ENCODE results near the gene ELMOD1. TPM values are rescaled to one million over a fixed set of nuclear protein-coding genes. Genes with fewer than 3 reads are reported as not detected.

ELMOD1 gene
- total and polyA plus RNA-seq, 2 of the 4 experiments (the other 2 are of a cell fraction) = 0.18 to 0.29 TPM

- no peaks in the 10 kb centered on the region; the same call in 1 of the 2 replicates for H3K4me1 ChIP-seq (ENCODE audit: control insufficient read depth, insufficient read depth, low read length)
- in situ Hi-C loops (cut with MboI; ENCODE audit: low sequenced_read_pairs) (no loop called here), dilution Hi-C loops (cut with HindIII; ENCODE audit: low sequenced_read_pairs, unreplicated experiment) (no loop called here), intact Hi-C loops (cut with micrococcal nuclease) (no loop called here)
- H4K5ac ChIP-seq (ENCODE audit: low read depth, low read length) = no peak overlapping the region
- no peak overlapping the region for H3K23ac ChIP-seq (ENCODE audit: low read depth, low read length)
- H3K18ac ChIP-seq (ENCODE audit: low read depth, low read length) = no peak overlapping the region
- H2AK5ac ChIP-seq (ENCODE audit: low read depth, low read length) = no peak overlapping the region
- H3K14ac ChIP-seq (replicated peaks; ENCODE audit: low read depth, low read length) = no peak overlapping the region
- ChIA-PET CTCF (no interaction called here), POLR2A (ENCODE audit: unreplicated experiment) (no interaction called here)
- no peaks in the 10 kb centered on the region for H3K36me3 ChIP-seq (ENCODE audit: control insufficient read depth, insufficient read depth, low read length)
- H3K27ac ChIP-seq (ENCODE audit: insufficient read depth, low read length) = no peak overlapping the region
- no peaks in the 10 kb centered on the region for H4K20me1 ChIP-seq (ENCODE audit: insufficient read depth, low read length)
- no peak overlapping the region for H2BK120ac ChIP-seq (ENCODE audit: low read depth, low read length)
- H3K9ac ChIP-seq (ENCODE audit: low read depth, low read length) = no peak overlapping the region
- no peak overlapping the region for H4K8ac ChIP-seq (ENCODE audit: low read depth in 2 of 2, low read length in 2 of 2)
- H2BK5ac ChIP-seq (ENCODE audit: low read depth, low read length, poor library complexity, severe bottlenecking) = no peak overlapping the region
- no peak overlapping the region for H2BK15ac ChIP-seq (ENCODE audit: low read depth, low read length)
- no peak overlapping the region for H2AFZ ChIP-seq (replicated peaks; ENCODE audit: low read length, poor library complexity)
- H3K9me3 ChIP-seq (ENCODE audit: control insufficient read depth, insufficient read depth, low read length) = no peaks in the 10 kb centered on the region
- WGBS, 2 experiments (ENCODE audit: extremely low coverage in 2 of 2, insufficient read length in 1 of 2) = 20% methylated on average over 1 of the region's 1 CpG; no CpG with 5 or more reads in 1 of the 2 experiments
- H3K4ac ChIP-seq (ENCODE audit: low read depth, low read length) = no peak overlapping the region
- no TSS peak for BruUV-seq (replicated peaks)
- H3K9me1 ChIP-seq (ENCODE audit: insufficient read depth, low read length) = no peaks in the 10 kb centered on the region
- no peak overlapping the region for H3K4me3 ChIP-seq (ENCODE audit: insufficient read depth, low read depth, low read length)
- TF ChIP-seq POLR2A (IDR thresholded peaks at IDR 0.05; ENCODE audit: low read depth, low read length) (no peak), BHLHE40 (IDR thresholded peaks at IDR 0.05; ENCODE audit: low read depth, low read length) (no peak), SMC3 (IDR thresholded peaks at IDR 0.05; ENCODE audit: low read depth, low read length) (no peak), ELK1 (IDR thresholded peaks at IDR 0.05; ENCODE audit: borderline replicate concordance, low read depth, low read length) (no peak), RCOR1 (IDR thresholded peaks at IDR 0.05; ENCODE audit: insufficient replicate concordance, low read length) (no peak), NFE2L2 (IDR thresholded peaks at IDR 0.05; ENCODE audit: low read depth, low read length) (no peak), FOS (IDR thresholded peaks at IDR 0.05; ENCODE audit: low read depth, low read length) (no peak), MAFK (IDR thresholded peaks at IDR 0.05; ENCODE audit: low read depth, low read length) (no peak), MXI1 (IDR thresholded peaks at IDR 0.05; ENCODE audit: borderline replicate concordance, low read depth, low read length) (no peak), CHD1 (IDR thresholded peaks at IDR 0.05; ENCODE audit: low read depth, low read length) (no peak), CEBPB (IDR thresholded peaks at IDR 0.05; ENCODE audit: low read depth, low read length) (no peak), RAD21 (IDR thresholded peaks at IDR 0.05; ENCODE audit: low read length) (no peak), MAZ (IDR thresholded peaks at IDR 0.05; ENCODE audit: borderline replicate concordance, low read depth, low read length) (no peak)
- TF ChIP-seq, protein P1, sequence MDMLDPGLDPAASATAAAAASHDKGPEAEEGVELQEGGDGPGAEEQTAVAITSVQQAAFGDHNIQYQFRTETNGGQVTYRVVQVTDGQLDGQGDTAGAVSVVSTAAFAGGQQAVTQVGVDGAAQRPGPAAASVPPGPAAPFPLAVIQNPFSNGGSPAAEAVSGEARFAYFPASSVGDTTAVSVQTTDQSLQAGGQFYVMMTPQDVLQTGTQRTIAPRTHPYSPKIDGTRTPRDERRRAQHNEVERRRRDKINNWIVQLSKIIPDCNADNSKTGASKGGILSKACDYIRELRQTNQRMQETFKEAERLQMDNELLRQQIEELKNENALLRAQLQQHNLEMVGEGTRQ (IDR thresholded peaks at IDR 0.05; ENCODE audit: low read depth, low read length) = no peak
- H3K4me2 ChIP-seq (ENCODE audit: low read depth, low read length) = no peak overlapping the region
- H3K56ac ChIP-seq (ENCODE audit: extremely low read depth, insufficient read depth, low read length) = no peak overlapping the region
- H2BK20ac ChIP-seq (ENCODE audit: low read depth, low read length) = no peak overlapping the region
- no peak overlapping the region for H2AK9ac ChIP-seq (replicated peaks; ENCODE audit: low read depth, low read length, poor library complexity)
- H3K27me3 ChIP-seq (ENCODE audit: control insufficient read depth, insufficient read depth, low read length) = peaks cover 8% of the 10 kb centered on the region
- H3K79me1 ChIP-seq (ENCODE audit: low read depth in 1 of 2, low read length in 2 of 2) = no peaks in the 10 kb centered on the region
- DNase-seq = no peak
- no peak overlapping the region for H4K91ac ChIP-seq (ENCODE audit: insufficient read depth, low read depth, low read length)
- no peak for ATAC-seq (ENCODE audit: low read depth)
These were observed 119.4 kb downstream of the ELMOD1 start for GRCh38 chr11:107710301-107710700.
